ENCODE data around the gene MYH14. TPM values are rescaled to one million over a fixed set of nuclear protein-coding genes. Genes with fewer than 3 reads are reported as not detected.

The MYH14 gene
- total RNA-seq, 1 donor from 2014 or later: 1.6 TPM

DNA sequence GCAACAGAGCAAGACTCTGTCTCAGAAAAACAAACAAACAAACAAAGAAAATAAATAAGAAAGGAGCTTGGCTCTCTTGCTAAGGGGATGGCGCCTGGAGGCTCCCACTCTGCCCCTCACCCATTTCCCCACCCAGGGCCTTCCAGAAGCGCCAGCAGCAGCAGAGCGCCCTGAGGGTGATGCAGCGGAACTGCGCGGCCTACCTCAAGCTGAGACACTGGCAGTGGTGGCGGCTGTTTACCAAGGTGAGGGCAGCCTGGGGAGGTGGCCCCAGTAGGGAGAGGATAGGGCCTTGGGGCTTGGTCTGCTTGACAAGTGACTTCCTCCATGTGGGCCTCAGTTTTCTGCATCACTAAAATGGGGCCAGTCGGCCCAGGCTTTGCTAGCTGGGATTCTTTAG, 59.8 kb downstream of the MYH14 start:
- H3K27me3 Mint-ChIP-seq (ENCODE audit: insufficient read depth, low read depth): peaks cover 2% of the 10 kb centered on the region
- Histone ChIP-seq H2AFZ (replicated peaks) (no peak overlapping the region), H3K9ac (no peak overlapping the region), H3K27ac (no peak overlapping the region), H3K27me3 (no peaks in the 10 kb centered on the region), H3F3A (ENCODE audit: low read depth) (no peaks in the 10 kb centered on the region), H3K9me3 (ENCODE audit: low read depth) (no peaks in the 10 kb centered on the region), H3K4me2 (no peak overlapping the region), H3K4me3 (no peak overlapping the region), H3K79me2 (ENCODE audit: low read depth) (no peaks in the 10 kb centered on the region), H4K20me1 (ENCODE audit: low read depth) (no peaks in the 10 kb centered on the region), H3K4me1 (no peaks in the 10 kb centered on the region), H3K36me3 (no peaks in the 10 kb centered on the region)
- no peaks in the 10 kb centered on the region for H3K9me3 Mint-ChIP-seq
- no peak overlapping the region for H3K4me3 Mint-ChIP-seq
- TF ChIP-seq EZH2phosphoT487 (IDR thresholded peaks at IDR 0.05): no peak
- TF ChIP-seq, protein P1, sequence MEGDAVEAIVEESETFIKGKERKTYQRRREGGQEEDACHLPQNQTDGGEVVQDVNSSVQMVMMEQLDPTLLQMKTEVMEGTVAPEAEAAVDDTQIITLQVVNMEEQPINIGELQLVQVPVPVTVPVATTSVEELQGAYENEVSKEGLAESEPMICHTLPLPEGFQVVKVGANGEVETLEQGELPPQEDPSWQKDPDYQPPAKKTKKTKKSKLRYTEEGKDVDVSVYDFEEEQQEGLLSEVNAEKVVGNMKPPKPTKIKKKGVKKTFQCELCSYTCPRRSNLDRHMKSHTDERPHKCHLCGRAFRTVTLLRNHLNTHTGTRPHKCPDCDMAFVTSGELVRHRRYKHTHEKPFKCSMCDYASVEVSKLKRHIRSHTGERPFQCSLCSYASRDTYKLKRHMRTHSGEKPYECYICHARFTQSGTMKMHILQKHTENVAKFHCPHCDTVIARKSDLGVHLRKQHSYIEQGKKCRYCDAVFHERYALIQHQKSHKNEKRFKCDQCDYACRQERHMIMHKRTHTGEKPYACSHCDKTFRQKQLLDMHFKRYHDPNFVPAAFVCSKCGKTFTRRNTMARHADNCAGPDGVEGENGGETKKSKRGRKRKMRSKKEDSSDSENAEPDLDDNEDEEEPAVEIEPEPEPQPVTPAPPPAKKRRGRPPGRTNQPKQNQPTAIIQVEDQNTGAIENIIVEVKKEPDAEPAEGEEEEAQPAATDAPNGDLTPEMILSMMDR (IDR thresholded peaks at IDR 0.05): no peak
- TF ChIP-seq EZH2 (IDR thresholded peaks at IDR 0.05): no peak
- no peak for DNase-seq (ENCODE audit: low spot score)
- no peak overlapping the region for H3K27ac Mint-ChIP-seq
- no peaks in the 10 kb centered on the region for H3K4me1 Mint-ChIP-seq
- no peaks in the 10 kb centered on the region for H3K36me3 Mint-ChIP-seq

DNA sequence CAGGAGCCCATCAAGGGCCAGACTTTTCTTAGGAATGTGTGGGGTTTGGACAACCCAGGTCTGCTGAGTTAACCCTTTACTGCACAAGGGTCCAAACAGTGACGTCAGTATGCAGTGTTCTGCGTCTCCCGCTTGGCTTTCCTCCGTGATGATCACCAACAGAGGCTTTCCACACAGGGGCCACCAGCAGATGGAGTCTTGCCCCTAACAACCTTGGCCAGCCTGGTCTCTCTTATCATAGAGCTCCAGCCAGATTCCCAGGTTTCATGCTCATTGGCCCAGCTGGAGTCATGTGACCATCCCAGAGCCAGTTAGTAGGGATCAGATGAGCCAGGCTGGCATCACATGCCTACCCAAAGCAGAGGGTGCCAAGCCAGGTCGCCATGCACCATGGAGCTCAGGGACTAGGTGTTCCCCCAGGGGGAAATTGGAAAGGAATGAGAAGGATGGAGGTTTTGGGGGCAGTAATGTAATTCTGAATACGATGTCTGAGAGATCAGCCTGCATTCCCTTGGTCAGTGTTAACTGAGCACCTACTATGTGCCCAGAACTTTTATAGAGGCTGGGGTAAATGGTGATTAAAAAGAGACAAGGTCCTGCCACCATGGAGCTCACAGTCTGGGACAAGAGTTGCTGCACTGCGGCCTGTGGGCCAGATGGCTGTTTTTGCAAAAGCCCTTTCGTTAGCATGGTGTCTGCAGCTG, 61.2 kb downstream of the MYH14 start:
- Mint-ChIP-seq H3K27ac (no peak overlapping the region), H3K4me1 (no peaks in the 10 kb centered on the region), H3K9me3 (no peaks in the 10 kb centered on the region), H3K27me3 (ENCODE audit: insufficient read depth, low read depth) (peaks cover 2% of the 10 kb centered on the region), H3K4me3 (no peak overlapping the region), H3K36me3 (no peaks in the 10 kb centered on the region)
- Histone ChIP-seq H3K4me2 (no peak overlapping the region), H3K27me3 (no peaks in the 10 kb centered on the region), H3F3A (ENCODE audit: low read depth) (no peaks in the 10 kb centered on the region), H3K79me2 (ENCODE audit: low read depth) (no peaks in the 10 kb centered on the region), H3K9me3 (ENCODE audit: low read depth) (no peaks in the 10 kb centered on the region), H3K9ac (no peak overlapping the region), H3K27ac (no peak overlapping the region), H4K20me1 (ENCODE audit: low read depth) (no peaks in the 10 kb centered on the region), H3K36me3 (no peaks in the 10 kb centered on the region), H2AFZ (replicated peaks) (no peak overlapping the region), H3K4me1 (no peaks in the 10 kb centered on the region), H3K4me3 (no peak overlapping the region)
- no peak for DNase-seq (ENCODE audit: low spot score)
- TF ChIP-seq EZH2 (IDR thresholded peaks at IDR 0.05): no peak
- TF ChIP-seq, protein P1 (IDR thresholded peaks at IDR 0.05): no peak
- TF ChIP-seq EZH2phosphoT487 (IDR thresholded peaks at IDR 0.05): no peak

DNA sequence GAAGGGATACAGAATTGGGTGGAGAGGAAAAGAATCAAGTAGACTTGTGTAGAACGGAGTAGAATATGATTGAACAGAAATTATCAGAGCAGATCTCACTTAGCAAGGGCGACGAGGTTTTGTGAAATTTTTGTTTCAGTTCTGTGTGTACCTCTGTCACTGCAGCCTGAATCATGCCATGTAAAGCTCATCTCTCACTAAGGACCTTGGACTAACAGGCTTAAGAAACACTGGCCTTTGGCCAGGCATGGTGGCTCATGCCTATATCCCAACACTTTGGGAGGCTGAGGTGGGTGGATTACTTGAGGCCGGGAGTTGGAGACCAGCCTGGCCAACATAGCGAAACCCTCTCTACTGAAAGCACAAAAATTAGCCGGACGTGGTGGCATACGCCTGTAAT, 62.6 kb downstream of the MYH14 start:
- no peak overlapping the region for H3K27ac Mint-ChIP-seq
- Histone ChIP-seq H3K36me3 (no peaks in the 10 kb centered on the region), H4K20me1 (ENCODE audit: low read depth) (no peaks in the 10 kb centered on the region), H3K9me3 (ENCODE audit: low read depth) (no peaks in the 10 kb centered on the region), H3K79me2 (ENCODE audit: low read depth) (no peaks in the 10 kb centered on the region), H3K27ac (no peak overlapping the region), H3K4me3 (no peak overlapping the region), H2AFZ (replicated peaks) (no peak overlapping the region), H3F3A (ENCODE audit: low read depth) (no peaks in the 10 kb centered on the region), H3K9ac (no peak overlapping the region), H3K4me2 (no peak overlapping the region), H3K4me1 (no peaks in the 10 kb centered on the region), H3K27me3 (no peaks in the 10 kb centered on the region)
- H3K9me3 Mint-ChIP-seq: no peaks in the 10 kb centered on the region
- H3K4me1 Mint-ChIP-seq: no peaks in the 10 kb centered on the region
- TF ChIP-seq, protein P1 (IDR thresholded peaks at IDR 0.05): no peak
- TF ChIP-seq EZH2 (IDR thresholded peaks at IDR 0.05) (no peak), EZH2phosphoT487 (IDR thresholded peaks at IDR 0.05) (no peak)
- DNase-seq (ENCODE audit: low spot score): no peak
- H3K4me3 Mint-ChIP-seq: no peak overlapping the region
- peaks cover 2% of the 10 kb centered on the region for H3K27me3 Mint-ChIP-seq (ENCODE audit: insufficient read depth, low read depth)
- no peaks in the 10 kb centered on the region for H3K36me3 Mint-ChIP-seq

All from neural progenitor cell (in vitro differentiated cells).